GM23338 (cell line): Measurements from ENCODE around the gene RBM19. TPM values are rescaled to one million over a fixed set of nuclear protein-coding genes. Genes with fewer than 3 reads are reported as not detected.
"Not testable (repeated sequence)": the region's sequence is repeated elsewhere in the genome, so short reads cannot be mapped to it uniquely, and the experiment has no call there.

Experiments
- ATAC-seq: fragments of 200-7000 bp; cut with Tn5 transposase; 3 replicates; pipeline ENCODE4 v1.9.1; 2020
- DNase-seq: peaks from one replicate; pipeline ENCODE4 v3.0.0-alpha.2; 2015; ENCODE audit warnings: low spot score
- H2AFZ ChIP-seq: fragments of 200-600 bp; sonication (generic); 2 replicates; pipeline ENCODE4 v1.8.0; 2016; ENCODE audit warnings: antibody characterized with exemption, mild to moderate bottlenecking, moderate library complexity
- H3F3A ChIP-seq: fragments of 200-600 bp; sonication (generic); replicated peaks from 2 replicates; pipeline ENCODE4 v1.8.0; 2017; ENCODE audit warnings: antibody characterized with exemption, mixed run types, low read depth
- H3K27ac ChIP-seq: fragments of 200-600 bp; sonication (generic); 2 replicates; pipeline ENCODE4 v1.6.1; 2016; ENCODE audit warnings: low read depth
- H3K27me3 ChIP-seq: fragments of 200-600 bp; sonication (generic); 2 replicates; pipeline ENCODE4 v1.8.0; 2016; ENCODE audit warnings: mild to moderate bottlenecking, mixed run types, moderate library complexity; ENCODE audit not compliant: insufficient read depth
- H3K36me3 ChIP-seq: fragments of 200-600 bp; sonication (generic); 2 replicates; pipeline ENCODE4 v1.8.0; 2016; ENCODE audit warnings: mild to moderate bottlenecking; ENCODE audit not compliant: insufficient read depth
- H3K4me1 ChIP-seq: fragments of 200-600 bp; sonication (generic); 2 replicates; pipeline ENCODE4 v1.8.0; 2016; ENCODE audit warnings: mild to moderate bottlenecking, moderate library complexity; ENCODE audit not compliant: insufficient read depth
- H3K4me2 ChIP-seq: fragments of 200-600 bp; sonication (generic); 2 replicates; pipeline ENCODE4 v1.7.1; 2017; ENCODE audit warnings: mixed run types
- H3K4me3 ChIP-seq: fragments of 200-600 bp; sonication (generic); 2 replicates; pipeline ENCODE4 v1.6.1; 2016; ENCODE audit warnings: mixed run types
- H3K79me2 ChIP-seq: fragments of 200-600 bp; sonication (generic); replicated peaks from 2 replicates; pipeline ENCODE4 v1.8.0; 2017; ENCODE audit warnings: mild to moderate bottlenecking; ENCODE audit not compliant: insufficient read depth
- H3K9me2 ChIP-seq: fragments of 200-600 bp; sonication (generic); 2 replicates; pipeline ENCODE4 v1.8.0; 2017; ENCODE audit not compliant: insufficient read depth
- H4K20me1 ChIP-seq: fragments of 200-600 bp; sonication (generic); replicated peaks from 2 replicates; pipeline ENCODE4 v1.8.0; 2017; ENCODE audit warnings: mild to moderate bottlenecking; ENCODE audit not compliant: insufficient read depth
- H3K27ac Mint-ChIP-seq: 2 replicates; pipeline ENCODE4 v1.8.0; 2020; ENCODE audit warnings: inconsistent platforms, mild to moderate bottlenecking, moderate library complexity, mixed read lengths
- H3K27me3 Mint-ChIP-seq: 3 replicates; pipeline ENCODE4 v1.8.0; 2022; ENCODE audit warnings: low read depth, mild to moderate bottlenecking, moderate library complexity, mixed read lengths, inconsistent platforms; ENCODE audit not compliant: insufficient read depth, poor library complexity
- H3K36me3 Mint-ChIP-seq: 3 replicates; pipeline ENCODE4 v1.8.0; 2021; ENCODE audit warnings: low read depth, mild to moderate bottlenecking, inconsistent platforms, moderate library complexity, mixed read lengths
- H3K4me1 Mint-ChIP-seq: 3 replicates; pipeline ENCODE4 v1.8.0; 2020; ENCODE audit warnings: mild to moderate bottlenecking, inconsistent platforms, mixed read lengths
- H3K4me3 Mint-ChIP-seq: 3 replicates; pipeline ENCODE4 v1.8.0; 2021; ENCODE audit warnings: moderate library complexity, mild to moderate bottlenecking, inconsistent platforms, mixed read lengths
- H3K9me3 Mint-ChIP-seq: 3 replicates; pipeline ENCODE4 v1.8.0; 2020; ENCODE audit warnings: moderate library complexity, mild to moderate bottlenecking, inconsistent platforms, mixed read lengths
- CTCF ChIP-seq, 2 experiments: fragments of 200-600 bp in 1 of 2; sonication (generic) in 1 of 2; conservative IDR thresholded peaks; 2 replicates each; pipeline versions ENCODE4 v1.5.1 to v1.6.1; 2016 to 2017; ENCODE audit warnings: antibody characterized with exemption in 2 of 2, low read depth in 2 of 2, mild to moderate bottlenecking in 2 of 2, moderate library complexity in 1 of 2
- ETS1 ChIP-seq: IDR thresholded peaks from 2 replicates; pipeline ENCODE4 v1.6.1; 2016; ENCODE audit warnings: antibody characterized with exemption
- EZH2 ChIP-seq: fragments of 200-600 bp; sonication (generic); IDR thresholded peaks from one replicate; pipeline ENCODE4 v1.8.0; 2017; ENCODE audit warnings: antibody characterized with exemption, mild to moderate bottlenecking, low read depth; ENCODE audit not compliant: unreplicated experiment
- JUNB ChIP-seq: IDR thresholded peaks from one replicate; pipeline ENCODE4 v1.6.1; 2016; ENCODE audit warnings: antibody characterized with exemption; ENCODE audit not compliant: unreplicated experiment
- NANOG ChIP-seq: IDR thresholded peaks from 2 replicates; pipeline ENCODE4 v1.6.1; 2016; ENCODE audit warnings: antibody characterized with exemption, borderline replicate concordance
- POLR2AphosphoS5 ChIP-seq: IDR thresholded peaks from 2 replicates; pipeline ENCODE4 v1.6.1; 2016; ENCODE audit warnings: antibody characterized with exemption, low read depth
- REST ChIP-seq: IDR thresholded peaks from one replicate; pipeline ENCODE4 v1.6.1; 2018; ENCODE audit warnings: antibody characterized with exemption; ENCODE audit not compliant: unreplicated experiment
- STAT1 ChIP-seq: IDR thresholded peaks from one replicate; pipeline ENCODE4 v1.6.1; 2016; ENCODE audit warnings: antibody characterized with exemption; ENCODE audit not compliant: unreplicated experiment
- ZNF114 ChIP-seq: fragments of 250-450 bp; sonication (Bioruptor Pico); IDR thresholded peaks from 2 replicates; pipeline ENCODE4 v1.5.0; 2020; ENCODE audit warnings: mild to moderate bottlenecking, moderate library complexity
- polyA plus RNA-seq: library from polyadenylated mRNA; unstranded; fragments of >200 nt; fragmentation: Nextera tagmentation; extraction: Ambion mirVana; gene quantifications from 2 replicates; pipeline ENCODE4 v1.2.1, GENCODE V29; 2016
- total RNA-seq: library from RNA; depleted of rRNA; stranded (reverse); fragments of >200 nt; shearing (Covaris generic); gene quantifications from 2 replicates; pipeline ENCODE4 v1.2.3, GENCODE V29; 2014

RBM19 gene
- total and polyA plus RNA-seq, 2 experiments from 2014 or later, result 43.4 to 56.7 TPM

- TF ChIP-seq ETS1 (no peak), NANOG (no peak), POLR2AphosphoS5 (no peak), ZNF114 (no peak), STAT1 (no peak)
Measured at GRCh38 chr12:114000861-114001260, 34.7 kb upstream of the RBM19 start (continued).

- not testable (repeated sequence) for H3K36me3 ChIP-seq, H3K9me3 Mint-ChIP-seq, H3K4me1 ChIP-seq, H3K27me3 Mint-ChIP-seq, H3K27ac Mint-ChIP-seq, H3K4me1 Mint-ChIP-seq, H3F3A ChIP-seq, H3K27me3 ChIP-seq, H3K36me3 Mint-ChIP-seq, H3K9me2 ChIP-seq, DNase-seq, H2AFZ ChIP-seq, H3K27ac ChIP-seq, H3K4me3 Mint-ChIP-seq, H3K79me2 ChIP-seq, H3K4me3 ChIP-seq, H4K20me1 ChIP-seq, ATAC-seq, H3K4me2 ChIP-seq
Measured at GRCh38 chr12:114000261-114000660, 34.1 kb upstream of the RBM19 start.

GRCh38 chr12:113997365-113997764 lies 31.2 kb upstream of the RBM19 start:
- Mint-ChIP-seq H3K36me3 (no peaks in the 10 kb centered on the region), H3K27ac (no peak overlapping the region), H3K4me1 (0 out of 3 replicates have a peak, but pooled peaks cover 2% of the 10 kb centered on the region), H3K4me3 (no peak overlapping the region), H3K27me3 (peaks cover 9% of the 10 kb centered on the region), H3K9me3 (no peaks in the 10 kb centered on the region; the same call in 2 of the 3 replicates)
- no peaks in the 10 kb centered on the region for H4K20me1 ChIP-seq
- H3K4me1 ChIP-seq, result no peaks in the 10 kb centered on the region; the same call in 1 of the 2 replicates
- ATAC-seq, result no peak
- H3K79me2 ChIP-seq, result no peaks in the 10 kb centered on the region
- no peaks in the 10 kb centered on the region for H3F3A ChIP-seq
- no peak overlapping the region for H3K27ac ChIP-seq
- H2AFZ ChIP-seq, result no peak overlapping the region
- H3K27me3 ChIP-seq, result no peaks in the 10 kb centered on the region
- H3K36me3 ChIP-seq, result no peaks in the 10 kb centered on the region
- no peak for DNase-seq
- no peak overlapping the region for H3K4me2 ChIP-seq
- no peaks in the 10 kb centered on the region for H3K9me2 ChIP-seq
- H3K4me3 ChIP-seq, result no peak overlapping the region
- TF ChIP-seq REST, result no peak
- no peak for TF ChIP-seq STAT1
- TF ChIP-seq CTCF (conservative IDR thresholded peaks at IDR 0.05; ENCODE audit: low read depth in 2 of 2), result no peak
- no peak for TF ChIP-seq EZH2
- no peak for TF ChIP-seq JUNB
